ENCODE measurements around the gene AFF4.

DNA sequence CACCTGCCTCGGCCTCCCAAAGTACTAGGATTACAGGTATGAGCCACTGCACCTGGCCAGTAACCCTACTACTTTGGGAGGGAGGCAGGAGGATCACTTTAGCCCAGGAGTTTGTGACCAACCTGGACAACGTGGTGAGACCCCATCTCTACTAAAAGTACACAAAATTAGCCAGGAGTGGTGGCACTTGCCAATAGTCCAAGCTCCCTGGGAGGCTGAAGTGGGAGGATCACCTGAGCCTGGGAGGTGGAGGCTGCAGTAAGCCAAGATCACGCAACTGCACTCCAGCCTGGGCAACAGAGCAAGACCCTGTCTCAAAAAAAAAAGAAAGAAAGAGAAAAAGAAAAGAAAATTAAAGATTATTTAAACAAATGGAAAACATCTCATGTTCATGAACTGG is 107.4 kb downstream of the AFF4 start:
- TF ChIP-seq, protein P1, sequence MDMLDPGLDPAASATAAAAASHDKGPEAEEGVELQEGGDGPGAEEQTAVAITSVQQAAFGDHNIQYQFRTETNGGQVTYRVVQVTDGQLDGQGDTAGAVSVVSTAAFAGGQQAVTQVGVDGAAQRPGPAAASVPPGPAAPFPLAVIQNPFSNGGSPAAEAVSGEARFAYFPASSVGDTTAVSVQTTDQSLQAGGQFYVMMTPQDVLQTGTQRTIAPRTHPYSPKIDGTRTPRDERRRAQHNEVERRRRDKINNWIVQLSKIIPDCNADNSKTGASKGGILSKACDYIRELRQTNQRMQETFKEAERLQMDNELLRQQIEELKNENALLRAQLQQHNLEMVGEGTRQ (IDR thresholded peaks at IDR 0.05; ENCODE audit: low read depth, low read length): no peak
- no peak for TF ChIP-seq CHD1 (IDR thresholded peaks at IDR 0.05; ENCODE audit: low read depth, low read length)
- TF ChIP-seq BHLHE40 (IDR thresholded peaks at IDR 0.05; ENCODE audit: low read depth, low read length): no peak
- no peak for TF ChIP-seq POLR2A (IDR thresholded peaks at IDR 0.05; ENCODE audit: low read depth, low read length)
- TF ChIP-seq, protein P2, sequence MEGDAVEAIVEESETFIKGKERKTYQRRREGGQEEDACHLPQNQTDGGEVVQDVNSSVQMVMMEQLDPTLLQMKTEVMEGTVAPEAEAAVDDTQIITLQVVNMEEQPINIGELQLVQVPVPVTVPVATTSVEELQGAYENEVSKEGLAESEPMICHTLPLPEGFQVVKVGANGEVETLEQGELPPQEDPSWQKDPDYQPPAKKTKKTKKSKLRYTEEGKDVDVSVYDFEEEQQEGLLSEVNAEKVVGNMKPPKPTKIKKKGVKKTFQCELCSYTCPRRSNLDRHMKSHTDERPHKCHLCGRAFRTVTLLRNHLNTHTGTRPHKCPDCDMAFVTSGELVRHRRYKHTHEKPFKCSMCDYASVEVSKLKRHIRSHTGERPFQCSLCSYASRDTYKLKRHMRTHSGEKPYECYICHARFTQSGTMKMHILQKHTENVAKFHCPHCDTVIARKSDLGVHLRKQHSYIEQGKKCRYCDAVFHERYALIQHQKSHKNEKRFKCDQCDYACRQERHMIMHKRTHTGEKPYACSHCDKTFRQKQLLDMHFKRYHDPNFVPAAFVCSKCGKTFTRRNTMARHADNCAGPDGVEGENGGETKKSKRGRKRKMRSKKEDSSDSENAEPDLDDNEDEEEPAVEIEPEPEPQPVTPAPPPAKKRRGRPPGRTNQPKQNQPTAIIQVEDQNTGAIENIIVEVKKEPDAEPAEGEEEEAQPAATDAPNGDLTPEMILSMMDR (conservative IDR thresholded peaks at IDR 0.05; ENCODE audit: low read depth, low read length): no peak
- no peak for TF ChIP-seq RAD21 (IDR thresholded peaks at IDR 0.05; ENCODE audit: low read length)
- no peak for TF ChIP-seq RFX5 (IDR thresholded peaks at IDR 0.05; ENCODE audit: low read depth, low read length)
- no peak for TF ChIP-seq NFE2L2 (IDR thresholded peaks at IDR 0.05; ENCODE audit: low read depth, low read length)
- TF ChIP-seq SMC3 (IDR thresholded peaks at IDR 0.05; ENCODE audit: low read depth, low read length): no peak
- TF ChIP-seq CEBPB (IDR thresholded peaks at IDR 0.05; ENCODE audit: low read depth, low read length): no peak
- TF ChIP-seq MXI1 (IDR thresholded peaks at IDR 0.05; ENCODE audit: borderline replicate concordance, low read depth, low read length): no peak
- TF ChIP-seq FOS (IDR thresholded peaks at IDR 0.05; ENCODE audit: low read depth, low read length): no peak
- no peak for TF ChIP-seq MAZ (IDR thresholded peaks at IDR 0.05; ENCODE audit: borderline replicate concordance, low read depth, low read length)
- no peak for TF ChIP-seq RCOR1 (IDR thresholded peaks at IDR 0.05; ENCODE audit: insufficient replicate concordance, low read length)
